HK-2 (cell line): ENCODE results near the gene TNIK.

Source experiments
- DNase-seq: peaks from one replicate; pipeline ENCODE4 v3.0.0-alpha.2; 2018; ENCODE audit not compliant: unreplicated experiment

The TNIK gene

DNA sequence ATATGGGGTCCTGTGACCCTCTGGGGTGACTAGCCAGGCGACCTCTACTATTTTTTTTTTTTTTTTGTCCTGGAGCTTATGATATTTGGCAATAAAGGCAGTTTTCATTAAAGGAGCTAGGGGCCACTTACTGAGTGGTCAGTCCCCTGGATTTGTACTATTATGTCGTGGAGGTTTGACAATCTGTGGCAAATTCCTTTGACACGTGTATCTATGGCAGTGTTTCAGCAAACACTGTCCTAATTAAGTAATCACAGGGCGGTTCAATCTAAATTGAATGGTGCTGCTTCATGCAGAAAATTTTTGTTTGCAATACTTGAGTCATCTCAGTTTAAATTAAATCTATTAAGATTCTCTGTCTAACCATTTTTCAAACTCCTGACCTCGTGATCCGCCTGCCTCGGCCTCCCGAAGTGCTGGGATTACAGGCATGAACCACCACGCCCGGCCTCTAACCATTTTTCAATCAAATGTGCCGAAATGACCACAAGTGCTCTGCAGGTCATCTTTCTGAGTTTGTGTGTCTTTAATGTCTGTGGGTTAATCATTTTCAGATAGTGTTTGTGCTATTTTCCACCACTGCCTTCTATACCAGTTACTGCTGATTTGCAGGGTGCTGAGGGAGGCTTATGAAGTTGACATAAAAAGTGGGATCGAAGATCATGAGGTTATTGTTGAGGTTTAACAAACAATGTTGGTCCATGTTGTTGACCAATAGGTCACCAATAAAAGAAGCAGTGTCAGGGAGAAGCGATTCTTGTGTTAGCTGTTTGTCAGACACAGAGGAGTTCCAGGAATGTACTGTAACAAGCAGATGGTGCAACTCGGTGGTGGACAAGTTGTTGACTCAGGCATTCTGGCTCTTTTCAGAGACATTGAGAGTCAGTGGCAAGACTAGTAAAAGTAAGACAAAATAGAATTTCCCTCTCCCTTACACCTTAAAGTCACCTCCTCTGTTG is 415.1 kb downstream of the TNIK start:
- DNase-seq: peak; percentile 58

DNA sequence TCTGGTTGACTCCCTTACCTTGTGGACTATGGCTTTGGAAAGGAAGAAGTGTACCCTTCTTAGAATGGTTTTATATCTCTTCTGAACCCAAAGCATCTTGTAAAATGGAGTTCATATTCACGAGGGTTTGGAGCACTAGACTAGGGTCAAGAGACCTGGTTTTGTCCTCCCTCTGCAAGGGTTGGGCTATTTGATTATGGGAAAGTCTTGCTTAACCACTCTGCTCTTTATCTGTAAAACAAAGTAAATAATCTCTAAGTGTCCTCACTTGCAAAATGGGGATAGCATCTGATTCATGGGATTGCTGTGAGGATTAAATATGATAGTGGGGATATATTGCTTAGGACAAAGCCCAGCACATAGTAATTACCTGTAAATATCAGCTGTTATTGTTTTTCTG is 415.8 kb downstream of the TNIK start:
- no peak for DNase-seq

DNA sequence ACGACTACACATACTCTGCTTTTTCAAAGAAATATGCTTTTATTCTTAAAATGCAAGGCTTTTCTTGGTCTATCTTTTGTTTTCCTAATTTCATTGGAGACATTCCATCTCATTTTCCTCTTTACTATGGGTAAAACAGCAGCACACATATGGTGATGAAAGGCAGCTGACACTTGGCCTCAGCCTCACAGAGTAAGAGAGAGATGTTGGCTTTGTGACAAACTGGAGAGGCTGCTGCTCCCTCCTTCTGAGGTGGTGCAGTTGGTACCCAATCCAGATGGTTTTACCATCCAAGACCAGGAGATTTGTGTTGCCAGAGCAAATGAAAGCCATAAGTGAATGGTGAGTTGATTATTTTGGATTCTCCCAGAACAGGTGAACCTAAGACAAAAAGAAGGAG is 420.5 kb downstream of the TNIK start:
- DNase-seq: no peak

DNA sequence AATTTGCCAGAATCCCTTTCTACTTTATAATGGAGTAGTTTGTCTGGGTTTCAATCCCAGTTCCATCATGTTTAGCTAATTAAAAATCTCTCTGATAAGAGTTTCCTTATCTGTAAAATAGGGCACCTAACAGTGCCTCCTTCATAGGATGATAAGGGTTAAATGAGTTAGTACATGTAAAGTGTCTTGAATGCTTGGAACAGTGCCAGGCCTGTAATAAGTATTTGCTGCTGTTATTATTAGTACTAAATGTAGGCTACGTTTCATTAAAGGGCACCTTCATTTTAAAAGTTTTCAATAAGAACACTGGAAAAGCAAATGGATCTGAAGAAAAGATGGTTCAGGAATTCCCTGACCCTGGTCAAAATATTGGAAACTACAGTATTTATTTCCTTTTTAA is 421.9 kb downstream of the TNIK start:
- DNase-seq: no peak

DNA sequence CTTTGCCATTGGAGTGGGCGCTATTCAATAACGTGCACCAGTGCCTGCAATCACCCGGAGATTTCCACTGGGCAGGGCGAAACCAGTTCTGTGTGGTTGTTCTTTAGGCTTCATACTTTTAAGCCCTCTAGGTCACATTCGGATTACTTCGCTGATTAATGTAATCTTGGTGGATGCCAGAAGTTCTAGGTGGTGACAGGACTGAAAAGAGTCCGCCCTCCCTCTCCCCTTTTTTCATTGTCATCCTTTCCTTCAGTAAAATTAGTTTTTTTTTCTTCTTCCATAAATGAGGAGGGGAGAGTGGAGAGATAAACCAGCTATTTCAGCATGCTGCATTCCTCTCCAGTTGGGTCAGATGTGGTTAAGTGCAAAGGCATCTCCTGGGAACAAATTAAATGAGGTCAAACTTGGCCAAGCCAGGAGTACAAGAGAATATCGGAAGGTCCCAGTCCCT is 431.4 kb downstream of the TNIK start:
- DNase-seq: peak; percentile 49

DNA sequence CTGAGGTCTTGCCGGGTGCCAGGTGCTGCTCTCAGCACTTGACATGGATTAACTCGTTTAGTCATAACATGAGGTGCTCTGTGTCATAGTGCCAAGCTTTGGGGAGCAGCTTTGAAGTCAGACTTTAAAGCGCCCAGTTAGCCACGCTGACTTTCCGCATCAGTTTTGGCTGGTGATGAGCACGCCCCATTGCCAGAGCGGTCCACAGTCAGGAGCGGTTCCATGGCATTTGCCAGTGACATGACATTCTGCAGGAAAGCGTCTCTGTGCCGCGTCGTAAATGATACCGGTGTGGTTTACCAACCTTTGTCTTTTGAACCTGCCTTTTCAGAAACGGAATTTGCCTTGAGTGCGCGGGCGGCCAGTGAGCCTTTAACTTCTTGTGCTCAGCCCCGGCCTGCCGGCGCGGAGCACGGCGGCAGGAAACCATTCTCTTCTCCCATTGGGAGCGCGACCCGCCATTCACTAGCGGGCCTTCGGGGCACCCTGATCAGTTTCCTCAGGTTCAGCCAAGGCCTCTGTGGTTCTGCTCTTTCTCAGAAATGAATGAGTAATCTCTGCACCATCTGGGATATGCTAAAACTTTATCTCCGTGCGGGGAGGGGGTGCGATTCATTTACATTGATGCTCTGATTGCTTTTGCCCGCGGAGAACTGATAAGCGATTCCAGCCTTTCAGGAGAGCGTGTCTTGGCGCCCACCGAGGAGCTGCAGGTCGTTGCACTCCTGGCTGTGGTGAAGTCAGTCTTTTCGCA is 432.0 kb downstream of the TNIK start:
- DNase-seq: peak; percentile 88

DNA sequence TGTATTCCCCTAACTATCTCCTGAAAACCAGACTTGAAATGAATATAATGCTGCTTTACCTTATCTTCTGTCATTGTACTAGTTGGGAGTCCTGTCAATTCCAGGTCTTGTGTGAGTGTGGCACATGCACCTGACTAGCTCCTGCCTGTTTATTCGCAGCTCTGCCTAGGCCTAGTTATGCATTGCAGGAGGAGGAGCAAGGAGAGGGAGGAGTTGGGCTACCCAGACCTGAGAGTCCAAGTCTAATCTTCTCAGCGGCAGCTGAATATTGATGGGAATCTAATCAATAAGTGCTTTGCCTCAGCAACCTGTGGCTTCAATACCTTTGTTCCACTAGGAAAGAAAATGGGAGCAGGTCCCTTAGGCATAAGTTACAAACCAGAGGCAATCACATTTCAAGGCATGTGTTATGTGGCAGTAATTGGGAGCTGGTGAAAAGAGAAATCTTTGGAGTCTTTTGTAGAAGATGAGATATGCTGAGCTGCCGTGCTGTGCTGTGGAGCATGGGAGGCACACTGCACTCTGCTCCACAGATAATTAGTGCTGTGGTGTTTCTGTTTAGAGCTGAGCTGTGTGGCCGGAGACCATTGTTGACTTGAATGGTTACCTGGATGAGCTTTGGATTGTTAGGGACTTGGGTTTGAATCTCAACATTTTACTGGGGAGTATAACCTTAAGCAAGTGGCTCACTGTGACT is 433.5 kb downstream of the TNIK start, which contains the start of gene SLC2A2:
Gene SLC2A2, minus strand, starts transcription at position 124 of the 697 bp plus-strand sequence. Its CDS starts 50 bp downstream, at position 74.
- DNase-seq: no peak

DNA sequence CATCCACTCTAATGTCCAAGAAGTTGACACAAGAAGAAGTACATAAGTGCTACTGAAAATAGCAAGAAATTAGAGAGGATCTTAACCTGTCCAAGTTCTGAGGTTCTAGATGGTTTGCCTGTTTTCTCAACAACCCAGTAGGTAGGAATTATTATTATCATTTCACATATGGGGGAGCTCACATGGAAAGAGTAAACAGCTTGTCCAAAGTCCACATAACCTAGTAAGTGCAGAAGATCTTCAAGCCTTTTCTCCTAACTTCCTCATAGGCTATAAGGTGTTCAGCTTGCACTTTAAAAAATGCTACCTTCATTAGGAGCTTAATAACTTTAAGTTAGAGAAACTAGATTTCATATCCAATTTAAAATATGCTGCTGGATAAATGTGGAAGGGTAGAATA is 436.6 kb downstream of the TNIK start:
- DNase-seq: no peak

DNA sequence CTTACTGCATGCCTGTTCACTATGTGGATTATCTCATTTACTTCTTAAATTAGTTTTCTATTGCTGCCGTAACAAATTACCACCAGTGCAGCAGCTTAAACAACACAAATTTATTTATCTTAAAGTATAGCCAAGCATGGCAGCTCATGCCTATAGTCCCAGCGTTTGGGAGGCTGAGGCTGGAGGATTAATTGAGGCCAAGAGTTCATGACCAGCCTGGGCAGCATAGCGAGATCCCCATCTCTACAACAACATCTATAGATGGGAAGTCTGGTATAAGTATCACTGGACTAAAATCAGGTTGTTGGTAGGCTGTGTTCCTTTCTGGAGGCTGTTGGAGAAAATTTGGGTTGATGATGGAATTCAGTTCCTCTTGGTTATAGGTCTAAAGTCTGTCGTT is 438.8 kb downstream of the TNIK start:
- no peak for DNase-seq

DNA sequence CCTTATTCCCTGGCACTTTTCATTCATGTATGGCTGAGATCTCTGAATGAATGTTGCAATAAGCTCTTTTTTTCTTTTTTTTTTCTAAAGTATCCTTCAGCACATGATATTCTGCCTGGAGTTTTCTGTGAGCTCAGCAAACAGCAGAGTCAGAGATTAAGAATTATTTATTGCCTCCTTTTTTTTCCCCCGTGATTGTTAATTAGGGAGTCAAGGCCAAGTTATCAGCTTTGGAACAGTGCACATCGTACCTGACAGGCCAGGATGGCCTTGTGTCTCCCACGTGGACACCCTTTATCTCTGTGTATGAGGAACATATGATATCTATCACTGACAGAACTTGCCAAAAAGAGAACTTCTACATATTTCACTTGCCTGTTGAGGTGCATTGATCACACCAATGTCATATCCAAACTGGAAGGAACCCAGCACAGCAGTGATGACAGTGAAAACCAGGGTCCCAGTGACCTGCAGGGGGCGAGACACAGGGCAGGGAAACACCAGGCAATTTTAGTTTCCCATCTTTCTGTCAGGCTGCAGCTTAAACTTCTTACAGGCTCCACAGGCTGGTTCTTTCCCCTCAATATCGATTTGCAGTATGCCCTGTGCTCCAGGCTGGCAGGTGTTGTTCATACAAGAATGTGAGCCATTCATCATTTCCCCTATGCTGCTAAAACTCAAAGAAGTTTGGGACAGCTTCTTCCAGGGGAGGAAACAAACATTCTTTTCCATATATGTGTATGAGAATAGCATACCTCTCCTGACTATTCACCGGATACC is 441.9 kb downstream of the TNIK start:
- no peak for DNase-seq

DNA sequence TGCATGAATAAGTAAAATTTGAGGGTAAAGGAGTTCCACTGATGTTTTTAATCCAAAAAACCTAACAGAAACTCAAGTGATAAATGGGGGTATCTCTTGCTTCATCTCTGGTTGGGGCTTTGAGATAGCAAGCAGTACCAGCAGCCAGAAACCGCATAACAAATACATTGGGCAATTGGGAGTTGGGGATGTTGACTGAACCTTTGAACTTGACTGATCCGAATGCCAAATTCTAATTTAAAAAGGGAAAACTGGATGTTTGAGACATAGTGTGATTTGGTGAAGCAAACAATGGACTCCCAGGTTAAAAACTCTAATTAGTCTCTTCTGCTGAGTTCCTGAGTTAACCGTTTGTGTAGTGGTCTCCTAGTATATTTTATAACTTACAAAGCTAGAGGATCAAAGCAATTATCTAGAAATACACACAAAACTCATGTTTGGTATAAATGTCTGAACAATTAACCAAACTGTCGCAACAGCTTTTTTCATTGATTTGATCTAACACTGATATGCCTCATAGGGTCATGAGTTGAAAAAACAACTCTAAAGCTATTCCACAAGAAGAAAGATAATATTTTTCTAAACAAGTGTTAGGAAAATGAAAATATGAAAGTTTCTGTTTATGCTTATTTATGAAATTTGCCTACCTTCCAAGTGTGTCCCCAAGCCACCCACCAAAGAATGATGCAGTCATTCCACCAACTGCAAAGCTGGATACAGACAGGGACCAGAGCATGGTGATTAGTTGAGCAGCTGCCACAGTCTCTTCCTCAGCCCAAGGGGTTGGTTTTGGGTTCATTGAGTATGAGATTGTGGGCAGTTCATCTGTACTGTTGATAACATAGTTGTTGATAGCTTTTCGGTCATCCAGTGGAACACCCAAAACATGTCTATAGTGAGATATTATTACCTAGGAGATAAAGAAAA is 446.1 kb downstream of the TNIK start:
- no peak for DNase-seq

DNA sequence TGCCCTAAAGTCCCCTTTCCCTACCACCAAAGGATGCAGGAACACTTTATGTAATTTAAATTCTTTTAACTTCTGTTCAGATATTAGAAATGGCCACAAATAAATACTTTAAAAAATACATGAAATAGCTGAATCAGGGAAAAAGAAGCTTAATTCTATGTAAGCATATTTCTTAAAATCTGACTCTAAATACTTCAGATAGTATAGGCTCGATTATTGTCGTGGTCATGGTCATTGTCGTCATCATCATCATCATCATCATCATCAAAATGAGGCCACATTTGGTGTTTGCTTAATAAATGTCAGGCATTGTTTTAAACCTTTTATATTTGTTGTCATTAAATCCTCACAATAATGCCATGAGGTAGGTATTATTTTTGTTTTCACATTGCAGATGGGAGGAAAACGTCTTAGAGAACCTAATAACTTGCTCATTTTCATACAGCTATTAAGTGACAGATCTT is 448.3 kb downstream of the TNIK start:
- DNase-seq: no peak
